ENCODE data around the gene BAIAP3.

The BAIAP3 gene

GRCh38 chr16:1381612-1382406 lies 48.4 kb downstream of the BAIAP3 start:
- no peak for DNase-seq (ENCODE audit: low read depth, low spot score)
- CTCF ChIA-PET, result interaction anchor here (1.1 to 5.4 kb wide), 2 partner anchors 18 to 19 kb away, joined by 3 to 37 read pairs; no protein-coding TSS in a partner anchor
- H3K4me3 ChIP-seq (ENCODE audit: low read depth, low read length), result no peak overlapping the region
- TF ChIP-seq CTCF (IDR thresholded peaks at IDR 0.05; ENCODE audit: insufficient read depth, low read length, missing control alignments), result no peak
- POLR2A ChIA-PET, result no interaction called here

- no peak for DNase-seq (ENCODE audit: low read depth, low spot score)
- TF ChIP-seq CTCF (IDR thresholded peaks at IDR 0.05; ENCODE audit: insufficient read depth, low read length, missing control alignments), result no peak
- no peak overlapping the region for H3K4me3 ChIP-seq (ENCODE audit: low read depth, low read length)
- CTCF ChIA-PET, result no interaction called here
- POLR2A ChIA-PET, result no interaction called here
Observed at GRCh38 chr16:1383556-1383955, 50.1 kb downstream of the BAIAP3 start.

GRCh38 chr16:1385232-1385631 lies 51.8 kb downstream of the BAIAP3 start:
- H3K4me3 ChIP-seq (ENCODE audit: low read depth, low read length), result no peak overlapping the region
- ChIA-PET CTCF (interaction anchor here (1.3 kb wide), 1 partner anchor 22 kb away, joined by 4 read pairs; no protein-coding TSS in a partner anchor), POLR2A (no interaction called here)
- no peak for TF ChIP-seq CTCF (IDR thresholded peaks at IDR 0.05; ENCODE audit: insufficient read depth, low read length, missing control alignments)
- no peak for DNase-seq (ENCODE audit: low read depth, low spot score)

DNA sequence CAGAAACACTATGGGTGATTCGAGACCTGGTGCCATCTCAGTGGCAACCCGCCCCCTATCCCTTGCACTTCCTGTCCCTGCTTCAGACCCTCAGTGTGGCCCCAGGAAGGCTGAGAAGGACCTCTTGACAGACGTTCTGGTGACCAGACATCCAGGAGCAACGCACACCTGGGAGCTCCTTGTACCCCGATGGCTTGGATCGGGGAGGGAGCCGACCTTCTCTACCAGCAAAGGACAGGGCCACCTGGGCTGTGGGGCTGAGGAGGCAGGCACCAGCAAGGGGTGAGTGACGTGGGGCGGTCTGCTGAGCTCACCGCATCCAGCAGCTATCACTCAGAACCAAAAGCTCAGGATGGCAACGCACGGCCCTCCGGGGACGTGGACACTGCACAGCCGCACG lies 53.9 kb downstream of the BAIAP3 start:
- no peak overlapping the region for H3K4me3 ChIP-seq (ENCODE audit: low read depth, low read length)
- CTCF ChIA-PET, result interaction anchor here (0.6 kb wide), 1 partner anchor 31 kb away, joined by 3 read pairs; no protein-coding TSS in a partner anchor
- POLR2A ChIA-PET, result no interaction called here
- DNase-seq (ENCODE audit: low read depth, low spot score), result no peak
- TF ChIP-seq CTCF (IDR thresholded peaks at IDR 0.05; ENCODE audit: insufficient read depth, low read length, missing control alignments), result no peak

- ChIA-PET CTCF (no interaction called here), POLR2A (no interaction called here)
- DNase-seq (ENCODE audit: low read depth, low spot score), result no peak
- no peak for TF ChIP-seq CTCF (IDR thresholded peaks at IDR 0.05; ENCODE audit: insufficient read depth, low read length, missing control alignments)
- no peak overlapping the region for H3K4me3 ChIP-seq (ENCODE audit: low read depth, low read length)
Observed at GRCh38 chr16:1389762-1390161, 56.3 kb downstream of the BAIAP3 start.

- ChIA-PET POLR2A (no interaction called here), CTCF (interaction anchor here (1.7 kb wide), 1 partner anchor 27 kb away, joined by 4 read pairs; no protein-coding TSS in a partner anchor)
- DNase-seq (ENCODE audit: low read depth, low spot score), result no peak
- no peak overlapping the region for H3K4me3 ChIP-seq (ENCODE audit: low read depth, low read length)
- TF ChIP-seq CTCF (IDR thresholded peaks at IDR 0.05; ENCODE audit: insufficient read depth, low read length, missing control alignments), result no peak
Observed at GRCh38 chr16:1390239-1390779, 56.9 kb downstream of the BAIAP3 start.
